ENCODE measurements around the gene ZNF570.

The ZNF570 gene

GRCh38 chr19:37468961-37469777 is at the start of gene ZNF570:
ZNF570 (plus strand) TSS chr19:37469356; CDS start chr19:37470355, 999 bp downstream.
- DNase-seq = peak; percentile 90

- no peak for DNase-seq
These were observed 16.5 kb upstream of the ZNF570 start for GRCh38 chr19:37452500-37453245.

GRCh38 chr19:37466277-37466797 is 2.8 kb upstream of the ZNF570 start:
- no peak for DNase-seq

GRCh38 chr19:37466798-37467607 is 2.2 kb upstream of the ZNF570 start, which contains the start of gene ZNF569:
ZNF569 (minus strand) TSS chr19:37467444; CDS start chr19:37444921, 22,523 bp downstream.
- peak; percentile 91 for DNase-seq

GRCh38 chr19:37467608-37468090 is 1.5 kb upstream of the ZNF570 start:
- DNase-seq = no peak

- no peak for DNase-seq
These were observed 1.1 kb downstream of the ZNF570 start for GRCh38 chr19:37470216-37470615.

- DNase-seq = no peak
These were observed 3.0 kb downstream of the ZNF570 start for GRCh38 chr19:37472165-37472564.

GRCh38 chr19:37484406-37485168 is 15.4 kb downstream of the ZNF570 start:
- DNase-seq = no peak

GRCh38 chr19:37492213-37492612 is 23.1 kb downstream of the ZNF570 start:
- DNase-seq = no peak

GRCh38 chr19:37505958-37506386 is 36.8 kb downstream of the ZNF570 start:
- no peak for DNase-seq

GRCh38 chr19:37506387-37507166 is 37.4 kb downstream of the ZNF570 start, which contains the start of gene ZNF793:
ZNF793 (plus strand) TSS chr19:37506939; CDS start chr19:37523440, 16,501 bp downstream.
- peak; percentile 81 for DNase-seq

GRCh38 chr19:37507167-37507464 is 38.0 kb downstream of the ZNF570 start:
- DNase-seq = no peak

- DNase-seq = no peak
These were observed 42.0 kb downstream of the ZNF570 start for GRCh38 chr19:37511186-37511585.

- no peak for DNase-seq
These were observed 42.7 kb downstream of the ZNF570 start for GRCh38 chr19:37511821-37512220.

- DNase-seq = no peak
These were observed 44.2 kb downstream of the ZNF570 start for GRCh38 chr19:37513397-37513796.

- no peak for DNase-seq
These were observed 50.7 kb downstream of the ZNF570 start for GRCh38 chr19:37519890-37520289.

- DNase-seq = no peak
These were observed 68.3 kb downstream of the ZNF570 start for GRCh38 chr19:37537391-37537947.

Measured in activated naive CD4-positive, alpha-beta T cell treated with Interleukin-2 at 50 U/mL for 16 hours (primary cell).